Suppressor macrophage treated with lipopolysaccharide for 1 hour (primary cell): Measurements from ENCODE around the gene CPED1.

Experiments
- DNase-seq, 3 donors: peaks; one replicate each; pipeline ENCODE4 v3.0.0-alpha.2; 2020 to 2022

The CPED1 gene

GRCh38 chr7:120988591-120989256 lies at the start of gene CPED1:
TSS of gene CPED1 (plus strand) at chr7:120988711. CDS start at chr7:120989622, 911 bp downstream.
- DNase-seq = peak; percentile 88 to 93 (median 92)

- no peak for DNase-seq
Measured at GRCh38 chr7:120939345-120939744, 49.2 kb upstream of the CPED1 start.

GRCh38 chr7:120941064-120941463 lies 47.4 kb upstream of the CPED1 start:
- peak; percentile 30 to 69 (median 62) for DNase-seq

- DNase-seq = no peak
Measured at GRCh38 chr7:120941856-120942255, 46.7 kb upstream of the CPED1 start.

GRCh38 chr7:120942861-120943260 lies 45.6 kb upstream of the CPED1 start:
- DNase-seq = peak in 2 of 3 donors; percentile 38 to 41

- DNase-seq = no peak
Measured at GRCh38 chr7:120944826-120945562, 43.5 kb upstream of the CPED1 start.

GRCh38 chr7:120947980-120948379 lies 40.5 kb upstream of the CPED1 start:
- no peak for DNase-seq

GRCh38 chr7:120949393-120949911 lies 39.1 kb upstream of the CPED1 start:
- peak in 2 of 3 donors; percentile 21 to 34 for DNase-seq

GRCh38 chr7:120949998-120950538 lies 38.4 kb upstream of the CPED1 start:
- no peak for DNase-seq

GRCh38 chr7:120950539-120951308 lies 37.8 kb upstream of the CPED1 start, which contains the start of gene ING3:
TSS of gene ING3 (plus strand) at chr7:120950777. CDS start at chr7:120950897, 120 bp downstream.
- peak; percentile 98 to 99 (median 99) for DNase-seq

- DNase-seq = no peak
Measured at GRCh38 chr7:120951309-120951699, 37.2 kb upstream of the CPED1 start.

GRCh38 chr7:120951826-120952225 lies 36.7 kb upstream of the CPED1 start:
- no peak for DNase-seq

- DNase-seq = no peak
Measured at GRCh38 chr7:120955577-120956149, 32.8 kb upstream of the CPED1 start.

- no peak for DNase-seq
Measured at GRCh38 chr7:120959929-120960484, 28.5 kb upstream of the CPED1 start.

- no peak for DNase-seq
Measured at GRCh38 chr7:120960714-120961113, 27.8 kb upstream of the CPED1 start.

GRCh38 chr7:120961638-120962173 lies 26.8 kb upstream of the CPED1 start:
- DNase-seq = no peak

- no peak for DNase-seq
Measured at GRCh38 chr7:120964088-120964487, 24.4 kb upstream of the CPED1 start.

GRCh38 chr7:120966961-120967360 lies 21.6 kb upstream of the CPED1 start:
- DNase-seq = no peak

GRCh38 chr7:120973849-120974248 lies 14.7 kb upstream of the CPED1 start:
- no peak for DNase-seq

- no peak for DNase-seq
Measured at GRCh38 chr7:120979765-120980499, 8.6 kb upstream of the CPED1 start.

- DNase-seq = no peak
Measured at GRCh38 chr7:120981117-120981516, 7.4 kb upstream of the CPED1 start.
